Spleen (tissue), 7 donors: ENCODE measurements around the gene ATP5F1E.

Experiments
- POLR2A ChIP-seq, 3 donors: fragments of 450-650 bp; IDR thresholded peaks; one replicate each; pipeline ENCODE4 v1.5.1; 2017; ENCODE audit warnings: antibody characterized with exemption in 3 of 3, mild to moderate bottlenecking in 1 of 3
- POLR2AphosphoS5 ChIP-seq, 3 donors: sonication (generic); formaldehyde crosslinking; IDR thresholded peaks; one replicate each; pipeline ENCODE4 v1.5.1; 2017; ENCODE audit warnings: antibody characterized with exemption in 3 of 3
- TF ChIP-seq, protein P1 (sequence below), 11 experiments: fragments of 200-600 bp in 7 of 11; fragments of 450-650 bp in 4 of 11; sonication (generic) in 4 of 11; IDR thresholded peaks in 8 of 11; conservative IDR thresholded peaks in 3 of 11; 1 replicate in 7 of 11; 2 replicates in 4 of 11; pipeline versions ENCODE4 v1.4.0 to v1.8.0; 2016 to 2021; ENCODE audit warnings: antibody characterized with exemption in 11 of 11, inconsistent platforms in 4 of 11, mild to moderate bottlenecking in 1 of 11
- donor health status: DM: no; HTN: no; CAD: no; lungs with moderate emphysema.
- donor health status: DM: no; HTN: no; CAD: no.
- donor health status: DM: no; HTN: no; CAD: no.

DNA sequence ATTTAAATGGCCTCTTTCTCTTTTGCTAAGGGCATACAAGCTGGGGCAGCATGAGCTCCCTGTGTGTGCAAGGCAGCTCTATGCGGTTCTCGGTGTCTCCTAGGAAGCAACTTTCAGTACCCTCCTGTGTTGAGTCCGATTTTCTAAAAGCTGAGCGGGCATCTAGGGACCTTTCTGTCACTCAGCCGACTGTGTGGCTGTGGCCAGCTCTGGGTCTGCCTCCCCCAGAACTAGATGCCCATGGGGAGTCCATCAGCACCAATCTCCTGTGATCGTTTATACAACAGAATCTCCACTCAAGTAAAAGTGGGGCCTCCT, 43.6 kb downstream of the ATP5F1E start:
- TF ChIP-seq, protein P1, sequence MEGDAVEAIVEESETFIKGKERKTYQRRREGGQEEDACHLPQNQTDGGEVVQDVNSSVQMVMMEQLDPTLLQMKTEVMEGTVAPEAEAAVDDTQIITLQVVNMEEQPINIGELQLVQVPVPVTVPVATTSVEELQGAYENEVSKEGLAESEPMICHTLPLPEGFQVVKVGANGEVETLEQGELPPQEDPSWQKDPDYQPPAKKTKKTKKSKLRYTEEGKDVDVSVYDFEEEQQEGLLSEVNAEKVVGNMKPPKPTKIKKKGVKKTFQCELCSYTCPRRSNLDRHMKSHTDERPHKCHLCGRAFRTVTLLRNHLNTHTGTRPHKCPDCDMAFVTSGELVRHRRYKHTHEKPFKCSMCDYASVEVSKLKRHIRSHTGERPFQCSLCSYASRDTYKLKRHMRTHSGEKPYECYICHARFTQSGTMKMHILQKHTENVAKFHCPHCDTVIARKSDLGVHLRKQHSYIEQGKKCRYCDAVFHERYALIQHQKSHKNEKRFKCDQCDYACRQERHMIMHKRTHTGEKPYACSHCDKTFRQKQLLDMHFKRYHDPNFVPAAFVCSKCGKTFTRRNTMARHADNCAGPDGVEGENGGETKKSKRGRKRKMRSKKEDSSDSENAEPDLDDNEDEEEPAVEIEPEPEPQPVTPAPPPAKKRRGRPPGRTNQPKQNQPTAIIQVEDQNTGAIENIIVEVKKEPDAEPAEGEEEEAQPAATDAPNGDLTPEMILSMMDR (IDR thresholded peaks at IDR 0.05 in 8 of 11, conservative IDR thresholded peaks at IDR 0.05 in 3 of 11), result no peak
- no peak for TF ChIP-seq POLR2A (IDR thresholded peaks at IDR 0.05)
- no peak for TF ChIP-seq POLR2AphosphoS5 (IDR thresholded peaks at IDR 0.05)
